H1 (cell line): ENCODE data around the gene CPNE4. TPM values are rescaled to one million over a fixed set of nuclear protein-coding genes. Genes with fewer than 3 reads are reported as not detected.

Experiments used
- CHD7 ChIP-seq: fragments of 300-600 bp; sonication (generic); IDR thresholded peaks from 2 replicates; pipeline ENCODE4 v1.7.1; 2012; ENCODE audit warnings: low read length, moderate library complexity, mild to moderate bottlenecking, inconsistent platforms; ENCODE audit not compliant: insufficient replicate concordance
- RXRA ChIP-seq: IDR thresholded peaks from 2 replicates; pipeline ENCODE4 v1.6.1; 2011; ENCODE audit warnings: low read depth, mild to moderate bottlenecking, low read length, moderate library complexity; ENCODE audit not compliant: insufficient read depth
- SP4 ChIP-seq: IDR thresholded peaks from 2 replicates; pipeline ENCODE4 v1.6.1; 2012; ENCODE audit warnings: low read length, inconsistent platforms
- polyA plus RNA-seq, 7 experiments: library from polyadenylated mRNA; depleted of rRNA in 3 of 7; stranded (reverse) in 5 of 7; unstranded in 2 of 7; fragments of >200 nt in 5 of 7; fragments of 200-250 nt in 2 of 7; gene quantifications; 1 replicate in 5 of 7; 2 replicates in 1 of 7; 4 replicates in 1 of 7; pipeline versions ENCODE4 v1.2.1 to v1.2.3, GENCODE V29; 2011 to 2013; ENCODE audit warnings: missing spikeins in 2 of 7, mixed read lengths in 2 of 7
- total RNA-seq: library from RNA; stranded (reverse); fragmentation: NEBNext Ultra II Directional; extraction: Animal tissue kit (Norgen Biotek cat#: 25700); gene quantifications from 2 replicates; pipeline ENCODE4 v1.2.1, GENCODE V29; 2021

Gene CPNE4
- total and polyA plus RNA-seq, 2 of the 8 experiments (the other 6 are each of a cell fraction or from before 2014, with no cell fraction given) = 0.82 to 3.8 TPM

- TF ChIP-seq CHD7 (no peak), SP4 (no peak), RXRA (no peak)
Measured at GRCh38 chr3:132038198-132038825, 3.5 kb upstream of the CPNE4 start (continued).
